Panc1 (cell line): ENCODE results near the gene GCNT3.

Source experiments
- POLR2AphosphoS5 ChIP-seq: IDR thresholded peaks from 2 replicates; pipeline ENCODE4 v1.6.1; 2012; ENCODE audit warnings: mild to moderate bottlenecking, low read depth, low read length, moderate library complexity
- TF ChIP-seq, protein P1 (sequence below): fragments of 450-650 bp; IDR thresholded peaks from 2 replicates; pipeline ENCODE4 v1.5.1; 2017; ENCODE audit warnings: mild to moderate bottlenecking

DNA sequence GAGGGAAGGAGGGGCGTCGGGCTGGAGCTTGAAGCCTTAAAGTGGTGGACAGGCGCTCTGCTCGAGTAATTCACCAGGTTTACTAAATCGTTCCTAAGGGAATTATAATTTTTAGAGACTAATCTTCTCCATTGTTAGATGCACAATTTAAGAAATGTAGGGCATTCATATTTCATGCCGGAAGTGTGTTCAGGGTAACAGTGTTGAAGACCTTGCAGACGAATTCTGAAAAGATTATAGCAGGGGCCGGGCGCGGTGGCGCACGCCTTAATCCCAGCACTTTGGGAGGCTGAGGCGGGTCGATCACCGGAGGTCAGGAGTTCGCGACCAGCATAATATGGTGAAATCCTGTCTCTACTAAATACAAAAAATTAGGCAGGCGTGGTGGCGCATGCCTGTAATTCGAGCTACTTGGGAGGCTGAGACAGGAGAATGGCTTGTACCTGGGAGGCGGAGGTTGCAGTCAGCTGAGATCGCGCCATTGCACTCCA lies 46.1 kb downstream of the GCNT3 start:
- TF ChIP-seq, protein P1, sequence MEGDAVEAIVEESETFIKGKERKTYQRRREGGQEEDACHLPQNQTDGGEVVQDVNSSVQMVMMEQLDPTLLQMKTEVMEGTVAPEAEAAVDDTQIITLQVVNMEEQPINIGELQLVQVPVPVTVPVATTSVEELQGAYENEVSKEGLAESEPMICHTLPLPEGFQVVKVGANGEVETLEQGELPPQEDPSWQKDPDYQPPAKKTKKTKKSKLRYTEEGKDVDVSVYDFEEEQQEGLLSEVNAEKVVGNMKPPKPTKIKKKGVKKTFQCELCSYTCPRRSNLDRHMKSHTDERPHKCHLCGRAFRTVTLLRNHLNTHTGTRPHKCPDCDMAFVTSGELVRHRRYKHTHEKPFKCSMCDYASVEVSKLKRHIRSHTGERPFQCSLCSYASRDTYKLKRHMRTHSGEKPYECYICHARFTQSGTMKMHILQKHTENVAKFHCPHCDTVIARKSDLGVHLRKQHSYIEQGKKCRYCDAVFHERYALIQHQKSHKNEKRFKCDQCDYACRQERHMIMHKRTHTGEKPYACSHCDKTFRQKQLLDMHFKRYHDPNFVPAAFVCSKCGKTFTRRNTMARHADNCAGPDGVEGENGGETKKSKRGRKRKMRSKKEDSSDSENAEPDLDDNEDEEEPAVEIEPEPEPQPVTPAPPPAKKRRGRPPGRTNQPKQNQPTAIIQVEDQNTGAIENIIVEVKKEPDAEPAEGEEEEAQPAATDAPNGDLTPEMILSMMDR, result no peak
- TF ChIP-seq POLR2AphosphoS5, result no peak
